ENCODE data around the gene SIL1.

The SIL1 gene

GRCh38 chr5:139110526-139111168 lies 87.5 kb downstream of the SIL1 start:
- no peaks in the 10 kb centered on the region for H3K36me3 ChIP-seq (ENCODE audit: control insufficient read depth, insufficient read depth, low read length)
- H3K27me3 ChIP-seq (ENCODE audit: control insufficient read depth, insufficient read depth, low read length) = no peaks in the 10 kb centered on the region
- peaks cover 8% of the 10 kb centered on the region for H3K4me1 ChIP-seq (ENCODE audit: control insufficient read depth, insufficient read depth, low read length)
- H3K9me3 ChIP-seq (ENCODE audit: control insufficient read depth, low read length) = no peaks in the 10 kb centered on the region
- H3K9ac ChIP-seq (ENCODE audit: low read length) = no peak overlapping the region
- no peak overlapping the region for H3K4me3 ChIP-seq (ENCODE audit: low read length)

- H3K4me3 ChIP-seq (ENCODE audit: low read length) = no peak overlapping the region
- H3K4me1 ChIP-seq (ENCODE audit: control insufficient read depth, insufficient read depth, low read length) = peaks cover 15% of the 10 kb centered on the region
- H3K9me3 ChIP-seq (ENCODE audit: control insufficient read depth, low read length) = no peaks in the 10 kb centered on the region
- no peaks in the 10 kb centered on the region for H3K27me3 ChIP-seq (ENCODE audit: control insufficient read depth, insufficient read depth, low read length)
- no peaks in the 10 kb centered on the region for H3K36me3 ChIP-seq (ENCODE audit: control insufficient read depth, insufficient read depth, low read length)
- H3K9ac ChIP-seq (ENCODE audit: low read length) = no peak overlapping the region
Observed at GRCh38 chr5:139108063-139108824, 89.9 kb downstream of the SIL1 start.

GRCh38 chr5:139105621-139106071 lies 92.5 kb downstream of the SIL1 start:
- Histone ChIP-seq H3K27me3 (ENCODE audit: control insufficient read depth, insufficient read depth, low read length) (no peaks in the 10 kb centered on the region), H3K9me3 (ENCODE audit: control insufficient read depth, low read length) (no peaks in the 10 kb centered on the region), H3K36me3 (ENCODE audit: control insufficient read depth, insufficient read depth, low read length) (no peaks in the 10 kb centered on the region), H3K4me3 (ENCODE audit: low read length) (no peak overlapping the region), H3K9ac (ENCODE audit: low read length) (no peak overlapping the region), H3K4me1 (ENCODE audit: control insufficient read depth, insufficient read depth, low read length) (peaks cover 15% of the 10 kb centered on the region)

- H3K4me3 ChIP-seq (ENCODE audit: low read length) = no peak overlapping the region
- no peaks in the 10 kb centered on the region for H3K27me3 ChIP-seq (ENCODE audit: control insufficient read depth, insufficient read depth, low read length)
- H3K4me1 ChIP-seq (ENCODE audit: control insufficient read depth, insufficient read depth, low read length) = peaks cover 15% of the 10 kb centered on the region
- no peak overlapping the region for H3K9ac ChIP-seq (ENCODE audit: low read length)
- no peaks in the 10 kb centered on the region for H3K36me3 ChIP-seq (ENCODE audit: control insufficient read depth, insufficient read depth, low read length)
- no peaks in the 10 kb centered on the region for H3K9me3 ChIP-seq (ENCODE audit: control insufficient read depth, low read length)
Observed at GRCh38 chr5:139104577-139105276, 93.4 kb downstream of the SIL1 start.

- Histone ChIP-seq H3K4me1 (ENCODE audit: control insufficient read depth, insufficient read depth, low read length) (peaks cover 15% of the 10 kb centered on the region), H3K9me3 (ENCODE audit: control insufficient read depth, low read length) (no peaks in the 10 kb centered on the region), H3K27me3 (ENCODE audit: control insufficient read depth, insufficient read depth, low read length) (no peaks in the 10 kb centered on the region), H3K9ac (ENCODE audit: low read length) (no peak overlapping the region), H3K36me3 (ENCODE audit: control insufficient read depth, insufficient read depth, low read length) (no peaks in the 10 kb centered on the region), H3K4me3 (ENCODE audit: low read length) (no peak overlapping the region)
Observed at GRCh38 chr5:139103762-139104161, 94.4 kb downstream of the SIL1 start.

- peaks cover 8% of the 10 kb centered on the region for H3K4me1 ChIP-seq (ENCODE audit: control insufficient read depth, insufficient read depth, low read length)
- H3K36me3 ChIP-seq (ENCODE audit: control insufficient read depth, insufficient read depth, low read length) = no peaks in the 10 kb centered on the region
- no peaks in the 10 kb centered on the region for H3K9me3 ChIP-seq (ENCODE audit: control insufficient read depth, low read length)
- no peak overlapping the region for H3K9ac ChIP-seq (ENCODE audit: low read length)
- no peaks in the 10 kb centered on the region for H3K27me3 ChIP-seq (ENCODE audit: control insufficient read depth, insufficient read depth, low read length)
- no peak overlapping the region for H3K4me3 ChIP-seq (ENCODE audit: low read length)
Observed at GRCh38 chr5:139100825-139101224, 97.3 kb downstream of the SIL1 start.

- Histone ChIP-seq H3K9ac (ENCODE audit: low read length) (no peak overlapping the region), H3K27me3 (ENCODE audit: control insufficient read depth, insufficient read depth, low read length) (no peaks in the 10 kb centered on the region), H3K4me1 (ENCODE audit: control insufficient read depth, insufficient read depth, low read length) (no peaks in the 10 kb centered on the region), H3K9me3 (ENCODE audit: control insufficient read depth, low read length) (no peaks in the 10 kb centered on the region), H3K4me3 (ENCODE audit: low read length) (no peak overlapping the region), H3K36me3 (ENCODE audit: control insufficient read depth, insufficient read depth, low read length) (no peaks in the 10 kb centered on the region)
Observed at GRCh38 chr5:139094154-139095131, 103.7 kb downstream of the SIL1 start.

- Histone ChIP-seq H3K9ac (ENCODE audit: low read length) (no peak overlapping the region), H3K4me1 (ENCODE audit: control insufficient read depth, insufficient read depth, low read length) (no peaks in the 10 kb centered on the region), H3K9me3 (ENCODE audit: control insufficient read depth, low read length) (no peaks in the 10 kb centered on the region), H3K4me3 (ENCODE audit: low read length) (no peak overlapping the region), H3K27me3 (ENCODE audit: control insufficient read depth, insufficient read depth, low read length) (no peaks in the 10 kb centered on the region), H3K36me3 (ENCODE audit: control insufficient read depth, insufficient read depth, low read length) (no peaks in the 10 kb centered on the region)
Observed at GRCh38 chr5:139092741-139093343, 105.3 kb downstream of the SIL1 start.

GRCh38 chr5:139091439-139092156 lies 106.6 kb downstream of the SIL1 start:
- Histone ChIP-seq H3K4me3 (ENCODE audit: low read length) (no peak overlapping the region), H3K27me3 (ENCODE audit: control insufficient read depth, insufficient read depth, low read length) (no peaks in the 10 kb centered on the region), H3K9ac (ENCODE audit: low read length) (no peak overlapping the region), H3K4me1 (ENCODE audit: control insufficient read depth, insufficient read depth, low read length) (no peaks in the 10 kb centered on the region), H3K36me3 (ENCODE audit: control insufficient read depth, insufficient read depth, low read length) (no peaks in the 10 kb centered on the region), H3K9me3 (ENCODE audit: control insufficient read depth, low read length) (no peaks in the 10 kb centered on the region)

- no peaks in the 10 kb centered on the region for H3K36me3 ChIP-seq (ENCODE audit: control insufficient read depth, insufficient read depth, low read length)
- no peak overlapping the region for H3K4me3 ChIP-seq (ENCODE audit: low read length)
- no peak overlapping the region for H3K9ac ChIP-seq (ENCODE audit: low read length)
- H3K9me3 ChIP-seq (ENCODE audit: control insufficient read depth, low read length) = no peaks in the 10 kb centered on the region
- H3K4me1 ChIP-seq (ENCODE audit: control insufficient read depth, insufficient read depth, low read length) = no peaks in the 10 kb centered on the region
- no peaks in the 10 kb centered on the region for H3K27me3 ChIP-seq (ENCODE audit: control insufficient read depth, insufficient read depth, low read length)
Observed at GRCh38 chr5:139090581-139090980, 107.6 kb downstream of the SIL1 start.

GRCh38 chr5:139088024-139088423 lies 110.1 kb downstream of the SIL1 start:
- Histone ChIP-seq H3K4me1 (ENCODE audit: control insufficient read depth, insufficient read depth, low read length) (no peaks in the 10 kb centered on the region), H3K36me3 (ENCODE audit: control insufficient read depth, insufficient read depth, low read length) (no peaks in the 10 kb centered on the region), H3K4me3 (ENCODE audit: low read length) (no peak overlapping the region), H3K27me3 (ENCODE audit: control insufficient read depth, insufficient read depth, low read length) (no peaks in the 10 kb centered on the region), H3K9ac (ENCODE audit: low read length) (no peak overlapping the region), H3K9me3 (ENCODE audit: control insufficient read depth, low read length) (no peaks in the 10 kb centered on the region)

All from mucosa of stomach (tissue), 1 donor.